Breast epithelium (tissue), 4 donors: ENCODE measurements around the gene SS18. TPM values are rescaled to one million over a fixed set of nuclear protein-coding genes. Genes with fewer than 3 reads are reported as not detected.

Experiments used
- DNase-seq, 2 donors: peaks; one replicate each; pipeline ENCODE4 v3.0.0-alpha.2; 2019; ENCODE audit warnings: low spot score in 2 of 2
- H3K27ac ChIP-seq, 2 donors: fragments of 200-600 bp; sonication (generic) in 1 of 2; one replicate each; pipeline ENCODE4 v1.5.1; 2016 to 2019; ENCODE audit warnings: mild to moderate bottlenecking in 1 of 2
- H3K27me3 ChIP-seq, 2 donors: fragments of 200-600 bp; sonication (generic) in 1 of 2; one replicate each; pipeline versions ENCODE4 v1.5.1 to v1.6.0; 2017 to 2019; ENCODE audit warnings: control low read depth in 1 of 2, mild to moderate bottlenecking in 1 of 2
- H3K36me3 ChIP-seq: fragments of 200-600 bp; one replicate; pipeline ENCODE4 v1.5.1; 2019
- H3K4me1 ChIP-seq, 2 donors: fragments of 200-600 bp; sonication (generic); one replicate each; pipeline ENCODE4 v1.5.1; 2016 to 2019; ENCODE audit warnings: control low read depth in 1 of 2
- H3K4me3 ChIP-seq, 3 donors: fragments of 200-600 bp; sonication (generic); 1 replicate in 2 of 3; 2 replicates in 1 of 3; pipeline ENCODE4 v1.5.1; 2016 to 2019; ENCODE audit warnings: mild to moderate bottlenecking in 3 of 3, moderate library complexity in 2 of 3
- H3K9me3 ChIP-seq, 2 donors: fragments of 200-600 bp; sonication (generic) in 1 of 2; one replicate each; pipeline ENCODE4 v1.5.1; 2016 to 2019; ENCODE audit warnings: control low read depth in 1 of 2
- POLR2A ChIP-seq: fragments of 450-650 bp; IDR thresholded peaks from one replicate; pipeline ENCODE4 v1.6.1; 2016; ENCODE audit warnings: antibody characterized with exemption, mild to moderate bottlenecking, moderate library complexity
- POLR2AphosphoS5 ChIP-seq, 3 donors: sonication (generic); formaldehyde crosslinking; IDR thresholded peaks; one replicate each; pipeline ENCODE4 v1.6.1; 2017; ENCODE audit warnings: antibody characterized with exemption in 3 of 3
- intact Hi-C: fragments of 100-400 bp; cut with DNase I; formaldehyde crosslinking; loops from one replicate; pipeline ENCODE4 v1.15.1; 2023; ENCODE audit warnings: low total_unique reads
- total RNA-seq, 3 donors: library from RNA; depleted of rRNA; stranded (reverse); fragments of >200 nt; gene quantifications; one replicate each; pipeline ENCODE4 v1.1.0, GENCODE V29; 2016
- TF ChIP-seq, protein P1 (sequence below), 3 donors: fragments of 450-650 bp; IDR thresholded peaks; one replicate each; pipeline ENCODE4 v1.5.1; 2016 to 2017; ENCODE audit warnings: antibody characterized with exemption in 3 of 3, mild to moderate bottlenecking in 3 of 3, moderate library complexity in 3 of 3

The SS18 gene
- total RNA-seq, 3 donors from 2014 or later, result 99.1 to 205 (median 148) TPM

DNA sequence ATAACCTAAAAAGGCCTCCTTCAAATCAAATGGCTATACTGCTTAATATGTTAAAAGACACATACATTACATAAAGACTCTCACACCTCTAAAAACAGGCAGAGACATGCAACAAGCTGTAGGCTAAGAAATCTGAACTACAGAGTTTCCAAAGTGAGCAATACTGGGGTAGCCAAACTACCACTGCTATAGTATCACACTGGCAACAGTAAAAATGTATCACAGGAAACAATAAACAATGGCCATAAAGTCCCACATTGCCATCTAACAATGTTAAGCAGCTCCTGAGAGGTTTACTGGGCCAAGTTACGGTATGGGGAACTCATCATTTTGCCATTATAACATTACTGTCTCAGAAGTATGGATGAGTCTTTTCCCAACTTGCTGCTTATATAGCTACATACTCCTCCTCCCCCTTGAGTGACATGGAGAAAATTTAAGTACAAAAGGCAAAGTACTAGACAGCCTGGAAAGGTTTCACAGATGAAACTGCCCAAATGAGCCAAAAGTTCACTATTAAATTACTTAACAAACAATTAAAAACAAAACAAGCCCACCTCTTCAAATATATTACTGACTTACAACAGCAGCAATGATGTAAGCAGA lies 50.3 kb downstream of the SS18 start:
- intact Hi-C loops, result no loop called here
- Histone ChIP-seq H3K9me3 (no peaks in the 10 kb centered on the region), H3K4me1 (no peaks in the 10 kb centered on the region), H3K36me3 (no peaks in the 10 kb centered on the region), H3K4me3 (no peak overlapping the region), H3K27ac (no peak overlapping the region), H3K27me3 (no peaks in the 10 kb centered on the region)
- no peak for DNase-seq
- TF ChIP-seq POLR2AphosphoS5 (IDR thresholded peaks at IDR 0.05), result no peak
- TF ChIP-seq POLR2A, result no peak
- TF ChIP-seq, protein P1, sequence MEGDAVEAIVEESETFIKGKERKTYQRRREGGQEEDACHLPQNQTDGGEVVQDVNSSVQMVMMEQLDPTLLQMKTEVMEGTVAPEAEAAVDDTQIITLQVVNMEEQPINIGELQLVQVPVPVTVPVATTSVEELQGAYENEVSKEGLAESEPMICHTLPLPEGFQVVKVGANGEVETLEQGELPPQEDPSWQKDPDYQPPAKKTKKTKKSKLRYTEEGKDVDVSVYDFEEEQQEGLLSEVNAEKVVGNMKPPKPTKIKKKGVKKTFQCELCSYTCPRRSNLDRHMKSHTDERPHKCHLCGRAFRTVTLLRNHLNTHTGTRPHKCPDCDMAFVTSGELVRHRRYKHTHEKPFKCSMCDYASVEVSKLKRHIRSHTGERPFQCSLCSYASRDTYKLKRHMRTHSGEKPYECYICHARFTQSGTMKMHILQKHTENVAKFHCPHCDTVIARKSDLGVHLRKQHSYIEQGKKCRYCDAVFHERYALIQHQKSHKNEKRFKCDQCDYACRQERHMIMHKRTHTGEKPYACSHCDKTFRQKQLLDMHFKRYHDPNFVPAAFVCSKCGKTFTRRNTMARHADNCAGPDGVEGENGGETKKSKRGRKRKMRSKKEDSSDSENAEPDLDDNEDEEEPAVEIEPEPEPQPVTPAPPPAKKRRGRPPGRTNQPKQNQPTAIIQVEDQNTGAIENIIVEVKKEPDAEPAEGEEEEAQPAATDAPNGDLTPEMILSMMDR (IDR thresholded peaks at IDR 0.05), result no peak

DNA sequence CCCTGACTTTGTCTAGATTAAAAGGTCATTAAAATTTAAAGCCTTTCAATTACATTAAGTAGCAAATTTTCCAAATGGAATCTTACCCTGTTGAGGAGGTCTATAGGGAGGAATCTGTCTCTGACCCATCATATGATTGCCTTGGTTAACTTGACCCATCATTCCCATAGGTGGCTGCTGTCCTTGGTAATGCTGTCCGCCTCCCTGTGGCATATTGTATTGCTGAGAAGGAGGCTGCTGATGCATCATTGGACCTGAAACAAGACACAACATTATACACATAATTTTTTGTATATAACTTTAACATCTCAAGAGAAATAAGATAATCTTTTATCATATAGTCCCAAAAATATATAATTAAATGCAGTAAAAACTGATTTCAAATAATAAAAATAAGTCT lies 51.2 kb downstream of the SS18 start:
- DNase-seq, result no peak
- intact Hi-C loops, result no loop called here
- Histone ChIP-seq H3K4me3 (no peak overlapping the region), H3K4me1 (no peaks in the 10 kb centered on the region), H3K27ac (no peak overlapping the region), H3K27me3 (no peaks in the 10 kb centered on the region), H3K9me3 (no peaks in the 10 kb centered on the region), H3K36me3 (no peaks in the 10 kb centered on the region)
- TF ChIP-seq POLR2A (no peak), POLR2AphosphoS5 (IDR thresholded peaks at IDR 0.05) (no peak)
- TF ChIP-seq, protein P1 (IDR thresholded peaks at IDR 0.05), result no peak

DNA sequence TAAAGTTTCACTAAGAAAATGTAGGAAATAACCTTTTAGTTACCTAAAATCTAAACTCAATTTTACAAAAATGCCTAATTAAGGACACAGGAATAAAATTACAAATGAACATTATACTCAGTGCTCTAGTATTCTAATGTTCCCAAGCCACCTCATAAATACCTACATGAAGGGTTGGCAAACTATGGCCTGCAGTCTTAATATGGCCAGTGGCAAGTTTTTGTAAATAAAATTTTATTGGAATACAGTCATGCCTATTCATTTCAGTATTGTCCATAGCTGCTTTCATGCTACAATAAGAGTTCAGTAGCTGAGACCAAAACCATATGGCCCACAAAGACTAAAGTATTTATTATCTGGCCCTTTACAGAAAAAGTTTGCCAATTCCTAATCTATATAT lies 53.8 kb downstream of the SS18 start:
- TF ChIP-seq POLR2AphosphoS5 (IDR thresholded peaks at IDR 0.05), result no peak
- TF ChIP-seq POLR2A, result no peak
- TF ChIP-seq, protein P1 (IDR thresholded peaks at IDR 0.05), result no peak
- Histone ChIP-seq H3K4me1 (no peaks in the 10 kb centered on the region), H3K27ac (no peak overlapping the region), H3K27me3 (no peaks in the 10 kb centered on the region), H3K9me3 (no peaks in the 10 kb centered on the region), H3K36me3 (no peaks in the 10 kb centered on the region), H3K4me3 (no peak overlapping the region)
- DNase-seq, result no peak
- intact Hi-C loops, result no loop called here

DNA sequence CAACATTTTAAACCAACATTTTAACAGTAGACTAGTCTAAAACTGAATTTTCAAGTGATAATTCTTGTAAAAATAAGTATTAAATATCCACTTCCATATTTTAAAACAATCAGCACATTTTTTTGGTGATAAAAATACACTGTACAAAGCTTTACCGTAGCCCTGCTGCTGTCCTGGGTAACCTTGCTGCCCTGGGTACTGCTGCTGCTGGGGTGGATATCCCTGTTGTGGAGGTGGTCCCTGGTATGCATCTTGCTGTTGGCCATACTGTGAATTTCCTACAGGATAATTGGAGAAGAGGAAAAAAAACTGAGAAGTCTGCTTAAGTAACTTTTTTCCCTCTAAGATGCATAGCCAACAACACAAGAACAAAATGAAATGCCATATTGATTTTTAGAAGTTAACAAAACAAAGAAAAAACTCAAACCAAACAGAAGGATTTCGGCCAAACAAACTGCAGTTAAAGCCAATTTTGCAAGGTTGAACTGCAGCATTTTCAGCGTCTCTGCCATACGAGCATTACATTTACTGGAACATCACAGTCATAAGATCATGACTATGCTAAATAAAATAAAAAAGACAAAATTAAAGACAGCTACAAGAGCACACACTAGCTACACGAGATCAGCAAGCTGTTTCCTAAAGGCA lies 55.4 kb downstream of the SS18 start:
- H3K4me1 ChIP-seq, result no peaks in the 10 kb centered on the region
- intact Hi-C loops, result no loop called here
- DNase-seq, result no peak
- H3K9me3 ChIP-seq, result no peaks in the 10 kb centered on the region
- no peak overlapping the region for H3K4me3 ChIP-seq
- no peak overlapping the region for H3K27ac ChIP-seq
- no peaks in the 10 kb centered on the region for H3K27me3 ChIP-seq
- H3K36me3 ChIP-seq, result peaks cover 6% of the 10 kb centered on the region
- TF ChIP-seq POLR2AphosphoS5 (IDR thresholded peaks at IDR 0.05) (no peak), POLR2A (no peak)
- TF ChIP-seq, protein P1 (IDR thresholded peaks at IDR 0.05), result no peak

DNA sequence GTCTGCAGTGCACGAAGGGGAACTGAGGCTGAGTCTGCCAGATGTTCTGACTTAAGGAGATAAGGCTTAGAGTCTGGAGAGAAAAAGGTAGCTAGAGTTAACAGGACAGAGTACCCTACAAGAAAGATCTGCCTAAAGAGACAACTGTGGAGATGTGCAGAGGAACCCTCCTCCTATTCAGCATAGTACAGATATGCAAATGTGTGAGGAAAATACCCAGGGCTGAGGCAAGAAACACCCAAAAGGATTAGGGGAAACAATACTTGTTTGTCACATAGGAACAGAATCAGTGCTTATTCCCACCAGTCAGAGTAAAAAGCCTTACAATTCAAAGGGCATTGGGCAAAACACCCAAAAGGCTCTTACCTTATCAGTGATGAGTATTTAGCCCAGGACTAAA lies 67.8 kb downstream of the SS18 start:
- no peak for DNase-seq
- TF ChIP-seq POLR2A, result no peak
- no peak for TF ChIP-seq POLR2AphosphoS5 (IDR thresholded peaks at IDR 0.05)
- TF ChIP-seq, protein P1 (IDR thresholded peaks at IDR 0.05), result no peak
- peaks cover 3% of the 10 kb centered on the region for H3K36me3 ChIP-seq

More for the DNA sequence above, 67.8 kb downstream of the SS18 start:
- H3K27ac ChIP-seq, result no peak overlapping the region
- H3K4me1 ChIP-seq, result no peaks in the 10 kb centered on the region
- intact Hi-C loops, result no loop called here
- H3K27me3 ChIP-seq, result no peaks in the 10 kb centered on the region
- no peak overlapping the region for H3K4me3 ChIP-seq
- H3K9me3 ChIP-seq, result no peaks in the 10 kb centered on the region
